Heart right ventricle (tissue), 16 donors: ENCODE measurements around the gene OR10G7. TPM values are rescaled to one million over a fixed set of nuclear protein-coding genes. Genes with fewer than 3 reads are reported as not detected.

Experiments used
- ATAC-seq, 8 donors: fragments of 200-7000 bp; cut with Tn5 transposase; one replicate each; pipeline ENCODE4 v1.9.1; 2020; ENCODE audit warnings: mild to moderate bottlenecking in 8 of 8, moderate library complexity in 8 of 8, moderate number of reproducible peaks in 1 of 8
- DNase-seq, 2 donors: peaks; one replicate each; pipeline ENCODE4 v3.0.0-alpha.2; 2020
- H3K27ac ChIP-seq, 10 donors: fragments of 200-600 bp; sonication (generic) in 2 of 10; one replicate each; pipeline versions ENCODE4 v1.5.0 to v1.8.0; 2020 to 2022; ENCODE audit warnings: mild to moderate bottlenecking in 3 of 10
- H3K27me3 ChIP-seq, 7 donors: fragments of 200-600 bp; one replicate each; pipeline ENCODE4 v1.8.0; 2021 to 2022; ENCODE audit warnings: mild to moderate bottlenecking in 2 of 7
- H3K36me3 ChIP-seq, 9 donors: fragments of 200-600 bp; sonication (generic) in 1 of 9; one replicate each; pipeline versions ENCODE4 v1.5.0 to v1.8.0; 2020 to 2022; ENCODE audit warnings: mild to moderate bottlenecking in 2 of 9
- H3K4me1 ChIP-seq, 9 donors: fragments of 200-600 bp; sonication (generic) in 1 of 9; one replicate each; pipeline versions ENCODE4 v1.5.0 to v1.8.0; 2020 to 2022; ENCODE audit warnings: mild to moderate bottlenecking in 4 of 9
- H3K4me3 ChIP-seq, 10 donors: fragments of 200-600 bp; sonication (generic) in 2 of 10; one replicate each; pipeline versions ENCODE4 v1.5.0 to v1.8.0; 2020 to 2022; ENCODE audit warnings: mild to moderate bottlenecking in 7 of 10, moderate library complexity in 2 of 10
- H3K9me3 ChIP-seq, 11 donors: fragments of 200-600 bp in 10 of 11; sonication (generic) in 2 of 11; one replicate each; pipeline versions ENCODE4 v1.5.0 to v1.8.0; 2013 to 2022; ENCODE audit warnings: mild to moderate bottlenecking in 2 of 11, control low read depth in 1 of 11, moderate library complexity in 1 of 11
- CTCF ChIP-seq, 9 donors: fragments of 200-600 bp; sonication (generic) in 2 of 9; IDR thresholded peaks; one replicate each; pipeline versions ENCODE4 v1.5.0 to v1.8.0; 2021 to 2022; ENCODE audit warnings: antibody characterized with exemption in 9 of 9, mild to moderate bottlenecking in 5 of 9, moderate library complexity in 1 of 9
- WGBS, 2 donors: extraction: QIAGEN DNeasy Blood & Tissue Kit; methylation state at CpG; one replicate each; pipeline ENCODE4 v1.1.7; 2013; ENCODE audit warnings: inconsistent platforms in 1 of 2; 5-methylcytosine and 5-hydroxymethylcytosine counted together
- intact Hi-C, 10 donors: fragments of 100-400 bp; cut with DNase I; formaldehyde crosslinking; loops; one replicate each; pipeline versions ENCODE4 v1.11.1 to v1.14.2; 2022
- polyA plus RNA-seq, 2 donors: library from polyadenylated mRNA; stranded (reverse); fragments of 200-250 nt; gene quantifications; one replicate each; pipeline ENCODE4 v1.2.3, GENCODE V29; 2013
- total RNA-seq, 10 donors: library from RNA; stranded (reverse); fragmentation: NEBNext Ultra II Directional in 3 of 10; extraction: Animal tissue kit (Norgen Biotek cat#: 25700) in 3 of 10; gene quantifications; one replicate each; pipeline versions ENCODE4 v1.2.1 to v1.2.4, GENCODE V29; 2021 to 2023
- donor health status: Arrhythmogenic right ventricular cardiomyopathy.
- donor health status: ischemic (EF 13 %, LVEDD 7.1; RV severe dilation, severe dysfunction).
- donor health status: healthy with polysubstance abuse.
- donor health status: DM: no; HTN: yes; CAD: no.
- donor health status: DM: no; HTN: no; CAD: no.
- donor health status: ischemic (EF 25% LVEDD 6.9; RV normal size, moderate dysfunction).
- donor health status: ischemic (EF 25% LVEDD 5.7; RV mildly dilated, moderate dysfunction).
- donor health status: healthy.
- donor health status: DM: yes; HTN: yes; CAD: no.
- donor health status: Ischemic cardiomyopathy.
- donor health status: ischemic (EF 35%, LVEDD 5.7; RV mildly dilated, moderate dysfunction).
- donor health status: nonischemic (EF 11% LVEDD 7.7; RV severe dilation, severe dysfunction).
- donor health status: DM: yes; HTN: yes; CAD: no.
- donor health status: PGD.
- donor health status: ischemic (EF 29% LVEDD 5.4; RV normal size, mild dysfunction).
- donor health status: nonischemic (EF 23%, LVEDD 6.1; RV moderate dilation, normal function).

OR10G7 gene
- total and polyA plus RNA-seq, 12 donors: not detected

GRCh38 chr11:123995119-123995518 is 46.0 kb downstream of the OR10G7 start, which contains the start of gene OR10G6:
Gene OR10G6 (minus strand): TSS chr11:123995161. CDS start chr11:123995161, 0 bp downstream.
- Histone ChIP-seq H3K4me3 (no peak within 1 kb of the TSS), H3K27me3 (no peaks in the 10 kb centered on the region), H3K4me1 (no peaks in the 10 kb centered on the region), H3K9me3 (no peaks in the 10 kb centered on the region), H3K36me3 (no peaks in the 10 kb centered on the region), H3K27ac (no peak within 1 kb of the TSS)
- WGBS, 2 donors: 75 to 76% methylated on average over 1 of the region's 1 CpG
- intact Hi-C loops: loop anchor here in 1 of 10 donors (5.0 kb wide), 1 partner anchor 1047 kb away; no protein-coding TSS in a partner anchor
- TF ChIP-seq CTCF (IDR thresholded peaks at IDR 0.05): no peak
- ATAC-seq (no peak), DNase-seq (no peak)

Other genes starting within 250 kb of the OR10G7 start
- gene OR6M1, start 235.0 kb downstream of the OR10G7 start, total RNA-seq: not detected
- gene OR6M1, start 235.0 kb downstream of the OR10G7 start, polyA plus RNA-seq: not detected
- gene TMEM225, start 155.7 kb downstream of the OR10G7 start, total RNA-seq: not detected
- gene TMEM225, start 155.7 kb downstream of the OR10G7 start, polyA plus RNA-seq: not detected
- gene OR8D4, start 139.2 kb downstream of the OR10G7 start, total RNA-seq: not detected
- gene OR8D4, start 139.2 kb downstream of the OR10G7 start, polyA plus RNA-seq: not detected
- not detected for gene OR4D5, start 101.7 kb downstream of the OR10G7 start, total RNA-seq
- gene OR4D5, start 101.7 kb downstream of the OR10G7 start, polyA plus RNA-seq: not detected
- not detected for gene OR6T1, start 97.5 kb downstream of the OR10G7 start, total RNA-seq
- not detected for gene OR6T1, start 97.5 kb downstream of the OR10G7 start, polyA plus RNA-seq
- gene OR10S1, start 63.5 kb downstream of the OR10G7 start, total RNA-seq: not detected
- gene OR10S1, start 63.5 kb downstream of the OR10G7 start, polyA plus RNA-seq: not detected
- not detected for gene OR10G6, start 46.2 kb downstream of the OR10G7 start, total RNA-seq
- not detected for gene OR10G6, start 46.2 kb downstream of the OR10G7 start, polyA plus RNA-seq
- gene OR10G4, start 28.3 kb downstream of the OR10G7 start, total RNA-seq: not detected
- gene OR10G4, start 28.3 kb downstream of the OR10G7 start, polyA plus RNA-seq: not detected
- gene OR10G9, start 18.3 kb downstream of the OR10G7 start, total RNA-seq: not detected
- not detected for gene OR10G9, start 18.3 kb downstream of the OR10G7 start, polyA plus RNA-seq
- not detected for gene OR10G8, start 14.5 kb downstream of the OR10G7 start, total RNA-seq
- gene OR10G8, start 14.5 kb downstream of the OR10G7 start, polyA plus RNA-seq: not detected
- 1 to 10 TPM; 1.6 to 8.8 (median 3.6) TPM for gene VWA5A, start 74.1 kb upstream of the OR10G7 start, total RNA-seq
- 1 to 10 TPM; 1.2 to 1.6 TPM for gene VWA5A, start 74.1 kb upstream of the OR10G7 start, polyA plus RNA-seq
- gene OR10D3, start 142.0 kb upstream of the OR10G7 start, total RNA-seq: not detected
- not detected for gene OR10D3, start 142.0 kb upstream of the OR10G7 start, polyA plus RNA-seq
- not detected for gene OR8G1, start 199.8 kb upstream of the OR10G7 start, total RNA-seq
- gene OR8G1, start 199.8 kb upstream of the OR10G7 start, polyA plus RNA-seq: not detected
- not detected for gene OR8G5, start 215.1 kb upstream of the OR10G7 start, total RNA-seq
- not detected for gene OR8G5, start 215.1 kb upstream of the OR10G7 start, polyA plus RNA-seq